OCI-LY1 (cell line): ENCODE data around the gene COL8A1.

ENCODE experiments used
- CTCF ChIP-seq: fragments of 200-600 bp; sonication (generic), shearing (Covaris generic); IDR thresholded peaks from 2 replicates; pipeline ENCODE4 v1.5.1; 2017; ENCODE audit warnings: mild to moderate bottlenecking, antibody characterized with exemption, low read length, moderate library complexity, mixed read lengths
- EZH2 ChIP-seq: fragments of 200-600 bp; sonication (generic), shearing (Covaris generic); IDR thresholded peaks from 2 replicates; pipeline ENCODE4 v1.8.0; 2017; ENCODE audit warnings: borderline replicate concordance, mixed run types, mild to moderate bottlenecking, antibody characterized with exemption, low read length, moderate library complexity, mixed read lengths

- TF ChIP-seq CTCF (no peak), EZH2 (no peak)
These were observed 26.6 kb downstream of the COL8A1 start for GRCh38 chr3:99665017-99665416.
